ENCODE data around the gene CLK1.

Gene CLK1

GRCh38 chr2:200863782-200864175, 679 bp downstream of the CLK1 start:
- TF ChIP-seq CTCF (IDR thresholded peaks at IDR 0.05; ENCODE audit: low read depth, low read length) = no peak
- no peak for DNase-seq (ENCODE audit: low read depth in 2 of 2)
- peak overlapping the region; percentile 93 to 99 for H3K4me3 ChIP-seq (replicated peaks in 1 of 2; ENCODE audit: low read depth in 2 of 2, low read length in 2 of 2)

- H3K4me3 ChIP-seq (replicated peaks in 1 of 2; ENCODE audit: low read depth in 2 of 2, low read length in 2 of 2) = peak overlapping the region; percentile 93 to 99
- peak; percentile 61 to 73 for DNase-seq (ENCODE audit: low read depth in 2 of 2)
- no peak for TF ChIP-seq CTCF (IDR thresholded peaks at IDR 0.05; ENCODE audit: low read depth, low read length)
These were observed 1.9 kb downstream of the CLK1 start for GRCh38 chr2:200862532-200863000.

- peak overlapping the region; percentile 93 to 99 for H3K4me3 ChIP-seq (replicated peaks in 1 of 2; ENCODE audit: low read depth in 2 of 2, low read length in 2 of 2)
- TF ChIP-seq CTCF (IDR thresholded peaks at IDR 0.05; ENCODE audit: low read depth, low read length) = no peak
- no peak for DNase-seq (ENCODE audit: low read depth in 2 of 2)
These were observed 2.8 kb downstream of the CLK1 start for GRCh38 chr2:200861617-200862155.

GRCh38 chr2:200860092-200860795, 4.2 kb downstream of the CLK1 start:
- H3K4me3 ChIP-seq (replicated peaks in 1 of 2; ENCODE audit: low read depth in 2 of 2, low read length in 2 of 2) = peak overlapping the region in 1 of 2 donors; percentile 13
- TF ChIP-seq CTCF (IDR thresholded peaks at IDR 0.05; ENCODE audit: low read depth, low read length) = no peak
- DNase-seq (ENCODE audit: low read depth in 2 of 2) = peak; percentile 48 to 74

GRCh38 chr2:200856806-200857205, 7.7 kb downstream of the CLK1 start:
- H3K4me3 ChIP-seq (replicated peaks in 1 of 2; ENCODE audit: low read depth in 2 of 2, low read length in 2 of 2) = no peak overlapping the region
- no peak for DNase-seq (ENCODE audit: low read depth in 2 of 2)
- no peak for TF ChIP-seq CTCF (IDR thresholded peaks at IDR 0.05; ENCODE audit: low read depth, low read length)

- DNase-seq (ENCODE audit: low read depth in 2 of 2) = no peak
- no peak for TF ChIP-seq CTCF (IDR thresholded peaks at IDR 0.05; ENCODE audit: low read depth, low read length)
- H3K4me3 ChIP-seq (replicated peaks in 1 of 2; ENCODE audit: low read depth in 2 of 2, low read length in 2 of 2) = no peak overlapping the region
These were observed 11.9 kb downstream of the CLK1 start for GRCh38 chr2:200852605-200853004.
